NCI-H146 (cell line): Measurements from ENCODE around the gene EMP2.
"Not testable (repeated sequence)": the region's sequence is repeated elsewhere in the genome, so short reads cannot be mapped to it uniquely, and the experiment has no call there.

Experiments used
- DNase-seq: peaks from one replicate; lab custom pipeline; 2025; lab: John Stamatoyannopoulos, UW

The EMP2 gene

DNA sequence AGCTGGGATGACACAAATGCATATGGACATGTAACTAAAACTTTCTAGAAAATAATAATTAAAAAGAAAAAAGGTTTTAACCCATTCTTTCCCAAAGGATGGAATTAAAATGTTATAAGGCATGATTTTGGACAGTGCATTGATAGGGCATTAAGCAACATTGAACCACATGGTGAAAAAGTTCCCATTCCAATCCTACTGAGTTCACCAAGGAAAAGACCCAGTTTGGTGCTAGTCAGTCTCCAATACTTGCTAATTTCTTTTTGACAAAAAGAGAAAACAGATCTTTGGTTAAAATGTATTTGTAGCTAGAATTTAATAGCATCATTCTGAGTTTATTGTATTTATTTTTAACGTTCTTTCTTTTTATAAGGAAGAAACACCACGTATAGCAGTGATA lies 28.1 kb downstream of the EMP2 start:
- DNase-seq, result no peak

DNA sequence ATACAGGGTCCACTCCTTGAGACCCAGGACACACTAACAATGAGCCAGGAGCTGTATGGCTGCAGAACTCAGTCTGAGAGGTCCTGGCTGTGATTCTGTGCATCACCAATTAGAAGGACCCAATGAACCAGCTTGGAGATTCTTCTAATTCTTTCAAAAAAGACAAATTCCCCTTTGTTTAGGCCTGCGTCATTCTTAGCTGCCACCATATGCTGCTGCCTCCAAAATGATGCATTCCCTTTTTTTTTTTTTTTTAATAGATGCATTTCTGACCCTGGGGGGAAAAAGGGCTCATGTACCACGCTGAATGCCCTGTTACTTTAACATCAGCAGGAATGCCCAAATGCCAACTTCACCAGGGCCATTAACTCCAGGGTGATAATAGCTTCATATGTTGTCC lies 28.5 kb downstream of the EMP2 start:
- DNase-seq, result no peak

DNA sequence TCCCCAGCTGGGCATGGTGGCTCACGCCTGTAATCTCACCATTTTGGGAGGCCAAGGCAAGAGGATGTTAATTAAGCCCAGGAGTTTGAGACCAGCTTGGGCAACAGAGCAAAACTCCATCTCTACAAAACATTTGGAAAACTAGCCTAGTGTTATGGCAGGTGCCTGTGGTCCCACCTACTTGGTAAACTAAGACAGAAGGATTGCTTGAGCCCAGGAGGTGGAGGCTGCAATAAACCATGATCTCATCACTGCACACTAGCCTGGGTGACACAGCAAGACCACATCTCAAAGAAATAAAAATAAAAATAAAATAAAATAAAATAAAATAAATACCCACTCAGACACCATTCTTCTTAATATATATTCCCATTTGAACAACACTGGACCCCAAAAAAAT lies 32.0 kb downstream of the EMP2 start:
- no peak for DNase-seq

DNA sequence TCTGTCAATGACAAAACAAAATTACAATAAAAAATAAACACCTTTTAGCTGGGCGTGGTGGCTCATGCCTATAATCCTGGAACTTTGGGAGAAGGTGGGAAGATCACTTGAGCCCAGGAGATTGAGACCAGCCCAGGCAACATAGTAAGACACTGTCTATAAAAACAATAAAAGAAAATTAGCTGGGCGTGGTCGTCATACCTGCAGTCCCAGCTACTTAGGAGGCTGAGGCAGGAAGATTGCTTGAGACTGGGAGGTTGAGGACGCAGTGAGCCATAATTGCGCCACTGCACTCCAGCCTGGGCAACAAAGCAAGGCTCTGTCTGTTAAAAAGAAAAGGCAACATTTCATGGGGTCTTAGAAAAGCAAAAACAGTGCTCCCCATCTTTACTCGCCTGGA lies 32.7 kb downstream of the EMP2 start:
- no peak for DNase-seq

DNA sequence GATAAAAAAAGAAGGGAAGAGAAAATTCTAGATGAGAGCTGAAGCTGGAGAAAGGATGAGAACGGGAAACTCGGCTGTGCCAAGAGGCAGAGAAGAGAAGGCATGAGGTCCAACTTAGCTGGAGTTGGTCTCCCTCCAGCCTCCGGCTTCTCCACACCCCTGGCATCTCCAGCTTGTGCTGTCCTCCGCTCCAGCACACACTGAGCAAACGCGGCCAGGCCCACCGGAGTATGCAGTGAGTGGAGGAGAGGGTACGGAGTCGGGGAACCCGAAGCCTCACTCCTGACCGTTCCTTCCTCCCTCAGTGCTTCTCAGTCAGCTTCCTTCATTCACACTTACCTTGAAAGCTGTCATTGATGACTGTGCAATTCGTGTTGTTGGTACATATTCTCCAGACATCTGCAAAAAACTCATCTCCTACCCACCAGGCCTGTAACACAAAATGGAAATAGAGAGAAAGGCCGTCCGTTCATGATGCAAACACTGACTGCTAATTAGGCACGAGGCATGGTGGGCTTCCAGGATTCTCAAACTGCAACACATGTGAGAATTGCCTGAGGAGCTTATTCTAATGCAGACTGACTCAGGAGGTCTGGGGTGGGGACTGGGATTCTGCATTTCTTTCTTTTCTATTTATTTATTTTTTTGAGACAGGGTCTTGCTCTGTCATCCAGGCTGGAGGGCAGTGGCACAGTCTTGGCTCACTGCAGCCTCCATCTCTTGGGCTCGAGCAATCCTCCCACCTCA lies 37.0 kb downstream of the EMP2 start:
- DNase-seq, result no peak

DNA sequence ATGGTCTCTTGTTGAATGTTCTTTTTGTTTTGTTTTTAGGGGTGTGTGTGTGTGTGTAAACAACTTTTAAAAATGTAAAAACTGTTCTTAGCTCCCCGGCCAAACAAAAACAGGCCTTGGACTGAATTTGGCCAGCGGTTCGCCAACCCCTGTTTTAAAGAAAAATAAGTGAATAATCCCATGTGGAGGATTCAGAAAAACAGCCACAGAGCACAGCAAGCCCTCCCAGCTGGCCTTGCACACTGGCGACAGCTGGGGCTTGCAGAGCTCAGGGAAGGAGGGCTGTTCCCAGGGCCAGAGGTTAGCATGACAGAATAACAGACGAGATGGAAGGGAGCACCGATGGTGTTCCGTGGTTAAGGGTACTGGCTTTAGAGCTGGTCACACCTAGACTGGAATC lies 39.0 kb downstream of the EMP2 start:
- DNase-seq, result no peak

DNA sequence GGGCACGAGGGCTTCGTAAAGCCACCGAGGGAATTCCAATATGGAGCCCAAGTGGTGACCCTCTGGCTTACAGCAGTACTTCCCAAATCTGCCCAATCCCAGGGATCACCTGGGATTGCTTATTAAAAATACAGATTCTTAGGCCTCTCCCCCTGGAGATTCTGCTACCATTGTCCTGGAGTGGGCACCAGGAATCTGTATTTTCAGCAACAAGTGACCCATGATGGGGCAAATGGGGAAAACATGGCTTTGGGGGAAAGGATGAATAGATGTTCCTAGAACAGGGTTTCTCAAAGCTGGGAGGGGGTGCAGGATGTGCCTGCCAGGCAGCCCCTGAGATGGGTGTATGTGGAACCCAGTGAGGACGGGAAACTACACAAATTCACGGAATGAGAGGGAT lies 40.6 kb downstream of the EMP2 start:
- no peak for DNase-seq

DNA sequence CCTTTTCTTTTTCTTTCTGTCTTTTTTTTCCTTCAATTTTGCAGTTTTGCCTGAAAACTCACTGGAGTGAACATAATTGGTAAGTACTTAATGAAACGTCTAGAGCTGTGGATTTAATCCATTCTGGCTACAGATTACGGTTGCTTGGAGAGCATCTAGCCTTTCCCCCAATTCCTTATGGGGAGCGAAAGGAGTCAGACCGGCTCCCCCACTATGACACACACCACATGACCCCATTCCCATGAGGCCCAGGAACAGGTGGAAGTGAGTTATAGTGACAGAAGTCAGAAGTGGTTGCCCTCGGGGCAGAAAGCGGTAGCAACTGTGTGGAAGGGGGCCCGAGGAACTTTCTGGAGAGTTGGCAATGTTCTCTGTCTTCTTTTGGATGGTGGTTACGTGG lies 41.2 kb downstream of the EMP2 start:
- DNase-seq, result no peak

DNA sequence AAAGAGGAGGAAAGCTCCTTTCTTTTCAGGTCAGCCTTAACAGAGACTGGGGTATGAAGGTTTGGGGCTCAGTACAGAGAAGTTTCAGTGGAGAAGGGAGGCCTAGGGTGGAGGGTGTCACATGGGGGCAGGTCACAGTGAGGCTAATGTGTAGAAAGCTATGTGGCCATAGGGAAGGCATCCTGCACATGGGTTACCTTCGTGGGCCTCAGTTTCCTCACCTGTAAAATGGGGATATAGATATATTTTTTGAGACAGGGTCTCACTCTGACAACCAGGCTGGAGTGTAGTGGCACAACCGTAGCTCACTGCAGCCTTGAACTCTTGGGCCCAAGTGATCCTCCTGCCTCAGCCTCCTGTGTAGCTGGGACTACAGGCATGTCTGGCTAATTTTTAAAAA lies 41.8 kb downstream of the EMP2 start:
- no peak for DNase-seq

DNA sequence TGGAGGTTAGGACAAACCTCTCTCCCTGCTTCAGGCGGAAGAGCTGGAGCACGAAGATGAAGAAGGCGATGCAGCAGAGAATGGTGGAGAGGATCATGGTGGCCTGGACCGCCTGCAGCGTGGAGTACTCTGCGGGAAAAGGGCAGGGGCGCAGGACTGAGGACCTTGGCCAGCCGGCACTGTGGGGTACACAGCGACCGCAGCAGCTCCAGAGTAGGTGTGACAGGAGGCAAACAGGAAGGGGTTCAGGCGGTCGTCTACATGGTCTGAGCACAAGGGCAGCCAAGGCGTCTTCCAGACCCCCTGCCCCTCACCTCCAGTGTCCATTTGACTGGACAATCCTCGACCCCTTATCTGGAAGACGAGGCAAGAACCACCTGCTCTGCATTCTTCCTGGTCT lies 42.5 kb downstream of the EMP2 start:
- DNase-seq, result no peak

DNA sequence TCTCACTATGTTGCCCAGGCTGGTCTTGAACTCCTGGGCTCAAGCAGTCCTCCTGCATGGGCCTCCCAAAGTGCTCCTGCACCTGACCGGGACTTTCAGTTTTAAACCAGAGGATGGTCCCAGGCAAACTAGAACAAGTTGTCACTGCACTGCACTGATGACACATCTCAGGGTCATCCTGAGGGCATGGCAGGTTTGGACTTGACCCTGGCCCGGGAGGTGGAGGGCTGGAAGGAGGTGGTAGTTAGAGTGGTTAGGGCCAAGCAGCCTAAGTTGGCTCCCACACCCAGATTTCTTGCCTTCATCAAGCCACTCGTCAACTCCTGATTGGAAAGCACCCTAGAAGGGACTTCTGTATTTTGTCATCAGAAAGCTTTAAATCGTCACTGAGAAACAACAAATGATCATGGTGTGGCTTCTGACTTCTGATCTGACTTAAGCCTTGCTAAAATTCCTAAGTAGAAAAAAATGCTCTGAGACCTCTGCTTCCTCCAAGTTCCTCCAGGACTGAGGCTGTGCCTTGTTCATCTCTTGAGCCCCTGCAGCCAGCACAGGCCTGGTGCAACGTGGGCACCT lies 43.5 kb downstream of the EMP2 start:
- no peak for DNase-seq

DNA sequence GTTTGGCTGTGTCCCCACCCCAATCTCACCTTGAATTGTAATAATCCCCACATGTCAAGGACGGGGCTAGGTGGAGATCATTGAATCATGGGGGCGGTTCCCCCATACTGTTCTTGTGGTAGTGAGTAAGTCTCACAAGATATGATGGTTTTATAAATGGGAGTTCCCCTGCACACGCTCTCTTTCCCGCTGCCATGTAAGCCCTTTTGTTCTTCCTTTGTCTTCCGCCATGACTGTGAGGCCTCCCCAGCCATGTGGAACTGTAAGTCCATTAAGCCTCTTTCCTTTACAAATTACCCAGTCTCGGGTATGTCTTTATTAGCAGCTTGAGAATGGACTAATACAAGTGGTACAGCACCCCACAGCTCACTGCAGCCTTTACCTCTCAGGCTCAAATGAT lies 44.1 kb downstream of the EMP2 start:
- not testable (repeated sequence) for DNase-seq

DNA sequence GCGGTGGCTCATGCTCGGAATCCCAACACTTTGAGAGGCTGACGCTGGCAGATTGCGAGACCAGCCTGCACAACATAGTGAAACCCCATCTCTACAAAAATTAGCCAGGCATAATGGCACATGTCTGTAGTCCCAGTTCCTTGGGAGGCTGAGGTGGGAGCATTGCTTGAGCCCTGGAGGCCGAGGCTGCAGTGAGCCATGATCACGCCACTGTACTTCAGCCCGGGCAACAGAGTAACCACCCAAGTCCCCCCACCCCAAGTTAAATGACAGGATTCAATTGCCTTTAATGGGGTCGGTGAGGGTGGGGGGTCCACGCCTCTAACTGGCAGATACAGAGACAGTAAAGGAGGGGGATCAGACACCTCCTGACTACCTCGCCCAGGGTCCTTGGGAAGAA lies 44.9 kb downstream of the EMP2 start:
- DNase-seq, result no peak

DNA sequence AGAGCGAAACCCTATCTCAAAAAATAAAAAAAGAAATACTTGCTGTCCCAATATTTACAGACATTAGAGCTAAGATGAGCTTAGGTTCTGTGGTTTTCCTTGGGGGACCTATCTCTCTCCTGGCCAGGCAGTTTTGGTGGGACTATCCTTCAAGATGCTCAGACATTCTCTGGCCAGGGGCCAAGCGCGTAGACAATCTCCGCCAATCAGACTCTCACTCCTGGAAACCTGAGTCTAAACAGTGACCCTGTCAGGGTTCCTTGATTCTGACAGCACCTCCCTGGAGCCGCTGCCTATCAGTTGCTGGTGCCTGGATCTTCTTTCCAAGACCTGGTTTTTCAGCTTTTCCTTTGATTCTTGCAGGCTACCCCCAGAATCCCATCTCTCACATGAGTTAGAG lies 45.6 kb downstream of the EMP2 start:
- DNase-seq, result no peak

DNA sequence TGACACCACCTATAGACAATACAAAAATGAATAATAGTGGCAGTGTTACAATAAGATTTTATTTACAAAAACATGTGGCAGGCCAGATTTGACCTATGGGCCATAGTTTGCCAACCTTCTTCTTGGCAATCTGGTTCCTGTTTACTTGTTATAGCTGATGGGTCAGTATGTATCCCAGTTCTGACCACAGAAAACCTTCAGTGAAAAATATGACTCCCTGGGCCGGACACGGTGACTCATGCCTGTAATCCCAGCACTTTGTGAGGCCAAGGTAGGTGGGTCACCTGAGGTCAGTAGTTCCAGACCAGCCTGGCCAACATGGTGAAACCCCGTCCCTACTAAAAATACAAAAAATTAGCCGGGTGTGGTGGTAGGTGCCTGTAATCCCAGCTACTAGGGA lies 46.8 kb downstream of the EMP2 start:
- not testable (repeated sequence) for DNase-seq

DNA sequence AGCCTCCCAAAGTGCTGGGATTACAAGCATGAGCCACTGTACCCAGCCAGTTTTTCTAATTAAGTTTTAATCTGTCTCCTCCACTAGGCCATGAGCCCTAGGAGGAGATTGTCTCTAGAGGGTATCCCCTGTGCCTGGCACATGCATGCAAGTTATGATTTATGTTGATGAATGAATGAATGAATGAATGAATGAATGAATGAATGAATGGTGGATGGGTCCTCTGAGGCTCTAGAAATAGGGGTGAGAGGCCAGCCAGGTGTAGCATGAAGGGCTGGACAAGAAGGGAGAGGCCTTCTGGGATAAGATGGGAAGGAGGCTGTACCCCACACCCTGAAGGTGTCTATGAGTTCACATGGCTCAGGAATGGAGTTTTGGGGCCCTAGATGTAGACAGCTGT lies 48.8 kb downstream of the EMP2 start:
- no peak for DNase-seq

DNA sequence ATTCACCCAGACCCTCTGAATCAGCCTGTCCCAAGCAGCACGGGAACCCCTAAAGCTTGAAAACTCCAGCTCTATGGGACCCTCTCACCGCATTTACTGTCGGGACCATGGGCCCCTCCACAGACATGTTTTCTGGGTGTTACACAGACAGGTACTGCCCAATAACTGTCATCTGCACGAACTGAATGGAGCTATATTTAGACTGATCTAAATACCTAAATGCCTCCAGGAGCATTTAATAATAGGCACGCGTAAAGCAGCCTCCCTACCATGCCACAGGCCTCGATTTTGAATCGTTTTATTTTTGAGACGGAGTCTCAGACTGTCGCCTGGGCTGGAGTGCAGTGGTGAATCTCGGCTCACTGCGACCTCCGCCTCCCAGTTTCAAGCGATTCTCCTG lies 49.7 kb downstream of the EMP2 start:
- DNase-seq, result no peak

DNA sequence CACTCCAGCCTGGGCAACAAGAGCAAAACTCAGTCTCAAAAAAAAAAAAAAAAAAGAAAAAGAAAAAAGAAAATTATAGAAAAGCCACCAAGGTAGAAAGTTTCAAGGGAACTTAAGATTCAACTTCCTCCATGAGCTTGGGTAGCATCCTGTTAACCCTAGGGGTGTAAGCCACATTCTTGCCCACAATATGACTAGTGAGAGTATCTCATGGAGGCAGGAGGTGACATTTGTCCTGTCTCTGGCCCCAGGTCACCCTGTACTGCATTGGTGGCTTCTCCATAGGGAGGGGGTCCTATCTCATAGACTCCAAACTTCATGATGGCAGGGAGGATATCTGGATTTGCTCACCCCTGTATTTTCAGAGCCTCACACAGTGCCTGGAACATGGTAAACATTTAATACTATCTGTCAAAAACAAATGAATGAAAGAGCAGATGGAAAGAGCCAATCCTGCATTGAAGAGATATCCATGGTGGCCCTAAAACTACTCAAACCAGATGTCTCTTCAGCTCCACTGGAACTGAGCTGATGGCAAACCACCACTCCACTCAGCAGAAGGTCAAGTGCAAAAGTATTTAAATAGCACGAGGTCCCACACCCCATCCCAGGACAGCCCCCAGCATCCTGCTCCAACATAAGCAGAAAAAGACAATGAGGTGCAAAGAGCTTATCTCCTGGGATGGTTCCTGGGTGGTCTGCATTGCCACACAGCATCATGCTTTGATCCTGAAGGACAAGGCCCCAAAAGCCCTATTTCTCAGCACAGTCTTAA lies 50.3 kb downstream of the EMP2 start:
- no peak for DNase-seq

DNA sequence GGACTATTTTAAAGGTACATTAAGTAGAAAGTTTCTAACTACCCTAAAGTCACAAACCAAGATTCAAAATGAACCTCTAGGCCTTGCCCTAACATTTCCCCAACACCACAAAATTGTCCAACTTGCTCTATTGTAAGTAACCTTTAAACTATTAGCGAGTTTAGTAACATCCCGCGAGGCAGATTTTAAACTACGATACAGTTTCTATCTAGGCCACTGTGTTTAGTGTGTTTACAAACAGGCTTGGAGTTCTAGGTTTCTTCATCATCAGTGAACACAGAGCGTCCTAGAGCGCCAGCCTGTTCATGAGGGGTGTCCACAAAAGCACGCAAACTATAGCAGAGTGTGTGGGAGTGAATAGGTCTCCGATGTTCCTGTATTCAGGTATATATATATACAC lies 51.8 kb downstream of the EMP2 start:
- DNase-seq, result no peak

DNA sequence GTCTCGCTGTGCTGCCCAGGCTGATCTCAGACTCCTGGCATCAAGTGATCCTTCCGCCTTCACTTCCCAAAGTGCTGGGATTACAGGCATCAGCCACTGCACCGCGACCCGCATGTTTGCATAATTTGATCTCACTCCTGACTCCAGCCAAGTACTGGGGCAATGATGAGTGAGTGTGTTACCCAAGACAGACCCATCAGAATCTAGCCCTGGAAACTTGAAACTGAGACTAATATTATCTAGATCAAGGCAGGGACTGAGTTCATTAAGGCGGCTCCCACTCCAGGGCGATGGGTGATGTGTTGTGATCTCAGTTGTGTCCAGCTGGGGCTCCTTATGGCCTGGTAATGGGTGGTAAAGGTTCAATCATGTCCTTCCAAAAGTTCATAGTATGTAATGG lies 53.4 kb downstream of the EMP2 start:
- DNase-seq, result no peak

DNA sequence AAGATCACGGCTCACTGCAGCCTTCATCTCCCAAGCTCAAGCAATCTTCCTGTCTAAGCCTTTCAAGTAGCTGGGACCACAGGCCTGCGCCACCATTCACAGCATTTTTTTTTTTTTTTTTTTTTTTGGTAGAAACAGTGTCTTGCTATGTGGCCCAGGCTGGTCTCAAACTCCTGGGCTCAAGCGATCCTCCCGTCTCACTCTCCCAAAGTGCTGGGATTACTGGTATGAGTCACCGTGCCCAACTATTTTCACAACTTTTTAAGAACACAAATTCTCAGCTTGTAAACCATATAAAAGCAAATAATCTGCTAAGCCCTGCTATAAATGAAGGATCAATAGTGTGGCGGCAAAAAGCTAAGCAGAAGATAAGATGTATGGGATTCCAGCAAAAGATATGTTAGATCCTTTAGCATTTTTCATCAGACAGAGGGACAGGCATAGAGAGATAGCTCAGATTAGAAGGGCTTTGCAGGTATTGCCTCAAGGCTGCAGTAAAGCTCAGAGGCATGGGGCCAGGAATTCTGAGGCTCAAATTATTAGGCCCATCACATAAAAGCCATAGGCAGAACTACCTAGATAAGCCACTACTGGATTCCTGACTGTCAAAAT lies 55.1 kb downstream of the EMP2 start:
- DNase-seq, result no peak

DNA sequence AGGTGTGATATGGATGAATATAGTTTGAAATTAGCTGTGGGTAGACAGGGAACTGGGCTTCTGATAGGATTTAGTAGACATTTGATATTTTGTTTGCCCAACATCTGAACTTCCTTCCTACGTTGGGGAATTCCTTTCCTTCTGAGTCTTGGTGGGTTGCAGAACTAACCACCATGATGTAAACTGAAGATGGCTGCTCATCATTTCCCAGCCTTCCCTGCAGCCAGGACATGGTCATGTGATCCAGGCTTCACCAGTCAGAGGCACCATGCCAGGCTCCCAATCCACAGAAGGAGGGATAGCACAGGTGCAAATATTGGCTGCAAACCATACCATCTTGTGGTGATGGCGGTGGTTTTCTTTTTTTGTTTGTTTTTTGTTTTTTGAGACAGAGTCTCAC lies 57.4 kb downstream of the EMP2 start:
- no peak for DNase-seq

DNA sequence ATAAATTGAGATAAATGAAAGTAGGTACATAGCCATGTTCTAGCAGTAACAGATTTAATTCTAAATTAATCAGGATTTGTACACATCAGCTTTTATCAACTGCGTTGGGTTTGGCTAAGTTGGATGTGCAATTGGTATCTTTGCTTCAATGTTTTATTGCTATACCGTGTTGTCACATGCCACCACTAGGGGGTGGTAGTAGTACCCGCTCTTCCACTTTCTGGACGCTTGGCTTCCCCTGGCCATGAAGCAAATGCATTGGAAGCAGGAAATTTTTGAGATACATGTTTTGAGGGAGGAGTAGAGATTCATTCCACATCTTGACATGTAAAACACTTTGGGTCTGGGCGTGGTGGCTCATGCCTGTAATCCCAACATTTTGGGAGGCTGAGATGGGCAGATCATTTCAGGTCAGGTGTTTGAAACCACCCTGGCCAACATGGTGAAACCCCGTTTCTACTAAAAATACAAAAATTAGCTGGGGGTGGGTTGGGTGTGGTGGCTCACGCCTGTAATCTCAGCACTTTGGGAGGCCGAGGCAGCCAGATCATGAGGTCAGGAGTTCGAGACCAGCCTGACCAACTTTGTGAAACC lies 58.6 kb downstream of the EMP2 start:
- peak; percentile 20 for DNase-seq
